CD4-positive, alpha-beta T cell (primary cell): ENCODE results near the gene ZNF641. TPM values are rescaled to one million over a fixed set of nuclear protein-coding genes. Genes with fewer than 3 reads are reported as not detected.

Experiments
- ATAC-seq: fragments of 200-7000 bp; cut with Tn5 transposase; one replicate; pipeline ENCODE4 v1.10.0; 2022; ENCODE audit warnings: mild to moderate bottlenecking; ENCODE audit not compliant: poor library complexity
- CTCF ChIA-PET: fragments of 350-600 bp; sonication (Branson Sonifier 250); formaldehyde crosslinking; loops from one replicate; lab custom pipeline; 2021; ENCODE audit warnings: antibody characterized with exemption, inconsistent platforms; lab: Charles Lee
- POLR2A ChIA-PET: fragments of 350-600 bp; sonication (Branson Sonifier 250); formaldehyde crosslinking; loops from one replicate; lab custom pipeline; 2021; ENCODE audit warnings: antibody characterized with exemption, inconsistent platforms; lab: Charles Lee
- DNase-seq, 14 experiments: peaks; one replicate each; pipeline ENCODE4 v3.0.0-alpha.2; 2013 to 2020; ENCODE audit warnings: mixed read lengths in 2 of 14
- H3K27ac ChIP-seq, 2 donors: one replicate each; pipeline versions ENCODE4 v1.5.1 to v1.7.0; 2013; ENCODE audit warnings: low read length in 2 of 2, low read depth in 1 of 2, mild to moderate bottlenecking in 1 of 2
- H3K27me3 ChIP-seq, 2 experiments: 1 replicate in 1 of 2; 2 replicates in 1 of 2; pipeline versions ENCODE4 v1.6.1 to v1.7.0; 2013; ENCODE audit warnings: low read length in 2 of 2, control low read depth in 1 of 2, mild to moderate bottlenecking in 1 of 2, moderate library complexity in 1 of 2; ENCODE audit not compliant: insufficient read depth in 2 of 2, control insufficient read depth in 1 of 2
- H3K36me3 ChIP-seq: one replicate; pipeline ENCODE4 v1.6.1; 2013; ENCODE audit warnings: low read length, control low read depth; ENCODE audit not compliant: insufficient read depth
- H3K4me1 ChIP-seq: one replicate; pipeline ENCODE4 v1.6.1; 2013; ENCODE audit warnings: low read length, control low read depth; ENCODE audit not compliant: insufficient read depth
- H3K4me3 ChIP-seq: one replicate; pipeline ENCODE4 v1.5.1; 2013; ENCODE audit warnings: mild to moderate bottlenecking, low read length, moderate library complexity
- H3K9me3 ChIP-seq, 2 experiments: 1 replicate in 1 of 2; 2 replicates in 1 of 2; pipeline versions ENCODE4 v1.6.1 to v1.7.0; 2013; ENCODE audit warnings: low read length in 2 of 2, mild to moderate bottlenecking in 2 of 2, control low read depth in 1 of 2, moderate library complexity in 1 of 2; ENCODE audit not compliant: control insufficient read depth in 1 of 2, insufficient read depth in 1 of 2
- H3K27ac Mint-ChIP-seq: one replicate; pipeline ENCODE4 v1.8.0; 2020; ENCODE audit warnings: mixed read lengths
- H3K27me3 Mint-ChIP-seq: one replicate; pipeline ENCODE4 v1.8.0; 2021; ENCODE audit warnings: mixed read lengths
- H3K36me3 Mint-ChIP-seq: one replicate; pipeline ENCODE4 v1.8.0; 2021; ENCODE audit warnings: low read depth, mixed read lengths
- H3K4me1 Mint-ChIP-seq: one replicate; pipeline ENCODE4 v1.8.0; 2021; ENCODE audit warnings: low read depth, mixed read lengths
- H3K4me3 Mint-ChIP-seq: one replicate; pipeline ENCODE4 v1.8.0; 2020; ENCODE audit warnings: mild to moderate bottlenecking, mixed read lengths
- H3K9me3 Mint-ChIP-seq: one replicate; pipeline ENCODE4 v1.8.0; 2020; ENCODE audit warnings: mixed read lengths
- intact Hi-C, 2 experiments: fragments of 100-400 bp; cut with DNase I in 1 of 2; cut with micrococcal nuclease in 1 of 2; formaldehyde crosslinking; loops; one replicate each; pipeline versions ENCODE4 v1.15.1 to v1.9.0; 2023 to 2025; cut with DNase I, micrococcal nuclease
- total RNA-seq, 174 experiments: library from RNA in 2 of 174; stranded (reverse) in 2 of 174; gene quantifications; one replicate each; pipeline ENCODE4 v1.2.3 and lab custom pipeline; 2021 to 2026
- TF ChIP-seq, protein P1 (sequence below): fragments of 200-600 bp; IDR thresholded peaks from one replicate; pipeline ENCODE4 v1.8.0; 2022; ENCODE audit warnings: antibody characterized with exemption, mild to moderate bottlenecking

The ZNF641 gene
- total RNA-seq, 2 experiments from 2014 or later: 16.6 to 19.8 TPM

DNA sequence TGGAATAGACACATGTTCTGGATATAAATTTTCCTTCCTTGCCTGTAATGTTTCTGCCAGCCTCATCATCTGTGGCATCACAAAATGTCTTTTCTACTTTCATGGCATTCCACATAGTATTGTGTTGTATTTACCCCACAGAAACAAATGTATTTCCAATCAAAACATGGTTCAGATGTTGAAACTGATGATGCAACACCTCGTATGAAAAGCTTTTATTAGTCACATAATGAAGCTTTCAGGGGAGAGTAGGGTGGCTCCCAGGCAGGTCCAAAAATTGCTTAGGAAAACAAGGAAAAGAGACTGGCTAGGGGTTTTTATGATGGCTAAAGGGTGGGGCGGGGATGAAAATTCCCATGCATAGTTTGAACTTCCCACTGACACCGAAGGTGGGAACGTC is 29.1 kb upstream of the ZNF641 start:
- DNase-seq (no peak), ATAC-seq (no peak)
- H3K27me3 Mint-ChIP-seq: peaks cover 5% of the 10 kb centered on the region
- Histone ChIP-seq H3K4me1 (no peaks in the 10 kb centered on the region), H3K4me3 (no peak overlapping the region), H3K27me3 (no peaks in the 10 kb centered on the region), H3K27ac (no peak overlapping the region), H3K9me3 (no peaks in the 10 kb centered on the region), H3K36me3 (no peaks in the 10 kb centered on the region)
- H3K4me3 Mint-ChIP-seq: no peak overlapping the region
- no peaks in the 10 kb centered on the region for H3K9me3 Mint-ChIP-seq
- no peak overlapping the region for H3K27ac Mint-ChIP-seq
- no peaks in the 10 kb centered on the region for H3K36me3 Mint-ChIP-seq
- CTCF ChIA-PET: no interaction called here
- TF ChIP-seq, protein P1, sequence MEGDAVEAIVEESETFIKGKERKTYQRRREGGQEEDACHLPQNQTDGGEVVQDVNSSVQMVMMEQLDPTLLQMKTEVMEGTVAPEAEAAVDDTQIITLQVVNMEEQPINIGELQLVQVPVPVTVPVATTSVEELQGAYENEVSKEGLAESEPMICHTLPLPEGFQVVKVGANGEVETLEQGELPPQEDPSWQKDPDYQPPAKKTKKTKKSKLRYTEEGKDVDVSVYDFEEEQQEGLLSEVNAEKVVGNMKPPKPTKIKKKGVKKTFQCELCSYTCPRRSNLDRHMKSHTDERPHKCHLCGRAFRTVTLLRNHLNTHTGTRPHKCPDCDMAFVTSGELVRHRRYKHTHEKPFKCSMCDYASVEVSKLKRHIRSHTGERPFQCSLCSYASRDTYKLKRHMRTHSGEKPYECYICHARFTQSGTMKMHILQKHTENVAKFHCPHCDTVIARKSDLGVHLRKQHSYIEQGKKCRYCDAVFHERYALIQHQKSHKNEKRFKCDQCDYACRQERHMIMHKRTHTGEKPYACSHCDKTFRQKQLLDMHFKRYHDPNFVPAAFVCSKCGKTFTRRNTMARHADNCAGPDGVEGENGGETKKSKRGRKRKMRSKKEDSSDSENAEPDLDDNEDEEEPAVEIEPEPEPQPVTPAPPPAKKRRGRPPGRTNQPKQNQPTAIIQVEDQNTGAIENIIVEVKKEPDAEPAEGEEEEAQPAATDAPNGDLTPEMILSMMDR: no peak
- H3K4me1 Mint-ChIP-seq: no peaks in the 10 kb centered on the region
- POLR2A ChIA-PET: no interaction called here
- intact Hi-C loops: no loop called here

DNA sequence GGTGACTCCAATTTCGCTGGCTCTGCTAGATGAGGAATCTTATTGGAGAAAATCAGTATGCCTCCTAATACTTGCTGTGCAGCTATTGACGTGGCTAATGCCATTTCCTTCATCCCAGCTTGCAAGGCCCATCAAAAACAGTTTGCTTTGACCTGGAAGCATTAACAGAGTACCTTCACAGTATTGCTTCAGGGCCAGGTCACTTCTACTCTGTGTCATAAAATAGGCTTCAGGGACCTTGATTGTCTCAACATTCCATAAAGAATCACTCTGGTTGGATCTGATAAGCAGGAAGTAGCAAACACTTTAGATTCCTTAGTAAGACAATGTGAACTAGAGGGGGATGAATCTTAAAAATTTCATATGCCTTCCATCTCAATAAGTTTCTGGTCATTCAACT is 26.9 kb upstream of the ZNF641 start:
- Histone ChIP-seq H3K27me3 (no peaks in the 10 kb centered on the region), H3K4me3 (no peak overlapping the region), H3K4me1 (no peaks in the 10 kb centered on the region), H3K9me3 (no peaks in the 10 kb centered on the region), H3K36me3 (no peaks in the 10 kb centered on the region), H3K27ac (no peak overlapping the region)
- ChIA-PET POLR2A (no interaction called here), CTCF (no interaction called here)
- Mint-ChIP-seq H3K4me3 (no peak overlapping the region), H3K36me3 (no peaks in the 10 kb centered on the region), H3K9me3 (no peaks in the 10 kb centered on the region), H3K4me1 (no peaks in the 10 kb centered on the region), H3K27me3 (peaks cover 5% of the 10 kb centered on the region), H3K27ac (no peak overlapping the region)
- no peak for ATAC-seq
- DNase-seq: no peak
- TF ChIP-seq, protein P1: no peak
- intact Hi-C loops: no loop called here

DNA sequence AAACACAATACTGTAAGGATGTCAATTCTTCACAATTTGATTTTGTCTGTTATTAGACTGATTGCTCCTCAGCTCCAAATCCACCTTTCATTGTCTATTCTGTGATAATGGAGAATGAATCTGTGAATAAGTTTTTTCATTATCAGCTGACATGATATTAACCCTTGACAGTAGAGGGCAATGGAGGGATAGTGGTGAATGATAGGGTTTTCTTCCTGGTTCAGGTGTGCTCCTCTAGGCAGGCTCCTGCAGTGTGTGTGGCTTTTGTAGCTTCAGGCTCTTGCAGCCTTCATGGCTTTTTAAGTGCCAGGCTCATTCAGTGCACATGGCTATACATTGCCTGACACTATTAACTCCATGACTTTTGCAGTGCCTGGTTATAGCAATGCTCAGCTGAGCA is 23.4 kb upstream of the ZNF641 start:
- CTCF ChIA-PET: no interaction called here
- no peaks in the 10 kb centered on the region for H3K36me3 Mint-ChIP-seq
- DNase-seq: no peak
- TF ChIP-seq, protein P1: no peak
- H3K4me3 Mint-ChIP-seq: no peak overlapping the region
- Histone ChIP-seq H3K9me3 (no peaks in the 10 kb centered on the region), H3K4me1 (no peaks in the 10 kb centered on the region), H3K27ac (no peak overlapping the region), H3K36me3 (no peaks in the 10 kb centered on the region), H3K4me3 (no peak overlapping the region), H3K27me3 (no peaks in the 10 kb centered on the region)
- POLR2A ChIA-PET: no interaction called here
- intact Hi-C loops: no loop called here
- peaks cover under 1% of the 10 kb centered on the region for H3K9me3 Mint-ChIP-seq
- no peak overlapping the region for H3K27ac Mint-ChIP-seq
- ATAC-seq: no peak
- H3K4me1 Mint-ChIP-seq: no peaks in the 10 kb centered on the region
- H3K27me3 Mint-ChIP-seq: peaks cover 3% of the 10 kb centered on the region
